GM12872 (cell line): ENCODE measurements around the gene SLC8A1.

ENCODE experiments used
- TF ChIP-seq, protein P1 (sequence below): IDR thresholded peaks from 3 replicates; pipeline ENCODE4 v1.5.1; 2011; ENCODE audit warnings: low read depth, mild to moderate bottlenecking, low read length, moderate library complexity; ENCODE audit not compliant: insufficient read depth

SLC8A1 gene

GRCh38 chr2:40282428-40282827 is 169.5 kb downstream of the SLC8A1 start:
- TF ChIP-seq, protein P1, sequence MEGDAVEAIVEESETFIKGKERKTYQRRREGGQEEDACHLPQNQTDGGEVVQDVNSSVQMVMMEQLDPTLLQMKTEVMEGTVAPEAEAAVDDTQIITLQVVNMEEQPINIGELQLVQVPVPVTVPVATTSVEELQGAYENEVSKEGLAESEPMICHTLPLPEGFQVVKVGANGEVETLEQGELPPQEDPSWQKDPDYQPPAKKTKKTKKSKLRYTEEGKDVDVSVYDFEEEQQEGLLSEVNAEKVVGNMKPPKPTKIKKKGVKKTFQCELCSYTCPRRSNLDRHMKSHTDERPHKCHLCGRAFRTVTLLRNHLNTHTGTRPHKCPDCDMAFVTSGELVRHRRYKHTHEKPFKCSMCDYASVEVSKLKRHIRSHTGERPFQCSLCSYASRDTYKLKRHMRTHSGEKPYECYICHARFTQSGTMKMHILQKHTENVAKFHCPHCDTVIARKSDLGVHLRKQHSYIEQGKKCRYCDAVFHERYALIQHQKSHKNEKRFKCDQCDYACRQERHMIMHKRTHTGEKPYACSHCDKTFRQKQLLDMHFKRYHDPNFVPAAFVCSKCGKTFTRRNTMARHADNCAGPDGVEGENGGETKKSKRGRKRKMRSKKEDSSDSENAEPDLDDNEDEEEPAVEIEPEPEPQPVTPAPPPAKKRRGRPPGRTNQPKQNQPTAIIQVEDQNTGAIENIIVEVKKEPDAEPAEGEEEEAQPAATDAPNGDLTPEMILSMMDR = no peak

GRCh38 chr2:40281021-40281940 is 170.6 kb downstream of the SLC8A1 start:
- TF ChIP-seq, protein P1 = no peak

- TF ChIP-seq, protein P1 = no peak
Measured at GRCh38 chr2:40279482-40279881, 172.4 kb downstream of the SLC8A1 start.

- TF ChIP-seq, protein P1 = no peak
Measured at GRCh38 chr2:40279001-40279400, 172.9 kb downstream of the SLC8A1 start.

DNA sequence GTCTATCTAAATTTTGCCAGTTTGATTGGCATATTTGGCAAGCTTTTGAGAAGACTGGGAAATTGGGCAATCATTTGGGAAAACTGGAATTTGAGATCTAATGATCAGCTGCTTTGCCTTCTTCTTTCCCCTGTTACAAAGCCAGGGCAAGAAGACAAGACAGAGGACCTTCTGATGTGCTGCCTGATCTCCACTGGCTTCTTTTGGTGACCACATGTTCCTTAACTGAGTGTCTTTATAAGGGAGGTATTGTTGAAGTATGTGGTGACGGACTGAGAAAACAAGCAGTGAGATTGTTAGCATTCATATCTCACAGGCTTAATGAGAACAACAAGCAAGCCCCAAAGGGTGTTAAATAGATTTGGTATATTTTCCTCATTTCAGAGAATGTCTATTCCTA is 175.8 kb downstream of the SLC8A1 start:
- TF ChIP-seq, protein P1 = no peak

DNA sequence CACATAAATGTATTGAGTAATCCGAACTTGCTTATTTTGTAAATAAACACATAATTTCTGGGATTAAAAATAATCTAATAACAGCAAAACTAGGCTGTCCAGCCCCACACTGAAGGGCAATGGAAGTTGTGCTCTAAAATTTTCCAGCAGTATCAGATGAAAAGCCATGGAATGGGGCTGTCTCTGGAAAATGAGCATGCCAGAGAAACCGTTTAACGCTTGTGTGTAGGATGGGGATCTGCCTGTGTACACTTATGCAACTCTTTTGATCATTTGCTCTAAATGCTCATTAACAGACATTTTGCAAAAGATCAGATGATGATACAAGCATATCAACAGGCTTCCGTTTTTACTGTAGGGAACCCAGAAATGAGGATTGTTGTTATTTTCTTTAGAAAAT is 177.6 kb downstream of the SLC8A1 start:
- TF ChIP-seq, protein P1 = no peak

DNA sequence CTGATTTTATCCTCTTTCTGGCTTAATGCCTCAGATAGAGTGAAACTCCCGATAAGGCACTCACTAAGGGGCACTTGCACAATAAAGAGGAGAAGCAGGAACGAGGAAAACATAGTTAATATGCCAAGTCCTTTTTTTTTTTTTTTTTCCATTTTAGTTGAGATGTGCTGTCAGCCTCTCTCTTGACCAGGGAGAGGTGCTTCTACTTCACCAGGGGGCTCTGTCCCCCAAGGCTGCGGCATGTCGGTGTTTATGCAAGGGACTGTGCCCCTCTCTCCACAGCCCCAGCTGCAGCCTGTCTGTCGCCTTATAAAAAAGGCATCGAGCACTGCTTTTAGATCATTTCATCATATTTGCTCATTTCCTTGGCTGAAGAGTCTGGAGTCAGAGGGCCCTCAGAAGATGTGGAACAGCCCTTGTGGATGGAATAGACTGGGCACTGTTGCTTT is 178.1 kb downstream of the SLC8A1 start:
- TF ChIP-seq, protein P1 = no peak
